ENCODE measurements around the gene CENPM.

CENPM gene

GRCh38 chr22:41892721-41893120 is 54.2 kb downstream of the CENPM start:
- DNase-seq = no peak

- DNase-seq = no peak
Observed at GRCh38 chr22:41891407-41891806, 55.5 kb downstream of the CENPM start.
